ENCODE measurements around the gene CWC27.

DNA sequence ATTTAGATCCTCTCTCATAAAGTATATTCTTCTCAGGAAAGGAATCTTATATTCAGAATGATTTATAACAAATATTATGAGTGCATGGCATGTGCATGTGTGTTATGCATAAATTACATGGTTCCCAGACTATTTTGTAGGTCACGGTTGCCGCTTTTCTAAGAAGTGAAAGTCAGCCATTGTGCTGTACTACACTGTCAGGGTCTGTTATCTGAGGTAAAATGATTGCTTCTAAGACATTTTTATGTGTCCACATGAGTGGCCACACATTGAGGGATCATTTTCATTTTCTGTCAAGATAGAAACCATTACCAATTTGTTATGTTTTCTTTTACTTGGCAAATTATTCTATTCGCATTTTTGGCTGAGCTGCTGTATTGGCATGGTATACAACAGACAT is 210.8 kb downstream of the CWC27 start:
- TF ChIP-seq, protein P1, sequence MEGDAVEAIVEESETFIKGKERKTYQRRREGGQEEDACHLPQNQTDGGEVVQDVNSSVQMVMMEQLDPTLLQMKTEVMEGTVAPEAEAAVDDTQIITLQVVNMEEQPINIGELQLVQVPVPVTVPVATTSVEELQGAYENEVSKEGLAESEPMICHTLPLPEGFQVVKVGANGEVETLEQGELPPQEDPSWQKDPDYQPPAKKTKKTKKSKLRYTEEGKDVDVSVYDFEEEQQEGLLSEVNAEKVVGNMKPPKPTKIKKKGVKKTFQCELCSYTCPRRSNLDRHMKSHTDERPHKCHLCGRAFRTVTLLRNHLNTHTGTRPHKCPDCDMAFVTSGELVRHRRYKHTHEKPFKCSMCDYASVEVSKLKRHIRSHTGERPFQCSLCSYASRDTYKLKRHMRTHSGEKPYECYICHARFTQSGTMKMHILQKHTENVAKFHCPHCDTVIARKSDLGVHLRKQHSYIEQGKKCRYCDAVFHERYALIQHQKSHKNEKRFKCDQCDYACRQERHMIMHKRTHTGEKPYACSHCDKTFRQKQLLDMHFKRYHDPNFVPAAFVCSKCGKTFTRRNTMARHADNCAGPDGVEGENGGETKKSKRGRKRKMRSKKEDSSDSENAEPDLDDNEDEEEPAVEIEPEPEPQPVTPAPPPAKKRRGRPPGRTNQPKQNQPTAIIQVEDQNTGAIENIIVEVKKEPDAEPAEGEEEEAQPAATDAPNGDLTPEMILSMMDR (IDR thresholded peaks at IDR 0.05; ENCODE audit: borderline replicate concordance, extremely low read depth, low read length, poor library complexity, severe bottlenecking): no peak
- TF ChIP-seq EZH2 (IDR thresholded peaks at IDR 0.05; ENCODE audit: borderline replicate concordance, low read depth, low read length, severe bottlenecking): no peak

All from DND-41 (cell line).